GM23338 (cell line): Measurements from ENCODE around the gene C4A. TPM values are rescaled to one million over a fixed set of nuclear protein-coding genes. Genes with fewer than 3 reads are reported as not detected.
"Not testable (repeated sequence)": the region's sequence is repeated elsewhere in the genome, so short reads cannot be mapped to it uniquely, and the experiment has no call there.

Source experiments
- ATAC-seq: fragments of 200-7000 bp; cut with Tn5 transposase; 3 replicates; pipeline ENCODE4 v1.9.1; 2020
- DNase-seq: peaks from one replicate; pipeline ENCODE4 v3.0.0-alpha.2; 2015; ENCODE audit warnings: low spot score
- H2AFZ ChIP-seq: fragments of 200-600 bp; sonication (generic); 2 replicates; pipeline ENCODE4 v1.8.0; 2016; ENCODE audit warnings: antibody characterized with exemption, mild to moderate bottlenecking, moderate library complexity
- H3F3A ChIP-seq: fragments of 200-600 bp; sonication (generic); replicated peaks from 2 replicates; pipeline ENCODE4 v1.8.0; 2017; ENCODE audit warnings: antibody characterized with exemption, mixed run types, low read depth
- H3K27ac ChIP-seq: fragments of 200-600 bp; sonication (generic); 2 replicates; pipeline ENCODE4 v1.6.1; 2016; ENCODE audit warnings: low read depth
- H3K27me3 ChIP-seq: fragments of 200-600 bp; sonication (generic); 2 replicates; pipeline ENCODE4 v1.8.0; 2016; ENCODE audit warnings: mild to moderate bottlenecking, mixed run types, moderate library complexity; ENCODE audit not compliant: insufficient read depth
- H3K36me3 ChIP-seq: fragments of 200-600 bp; sonication (generic); 2 replicates; pipeline ENCODE4 v1.8.0; 2016; ENCODE audit warnings: mild to moderate bottlenecking; ENCODE audit not compliant: insufficient read depth
- H3K4me1 ChIP-seq: fragments of 200-600 bp; sonication (generic); 2 replicates; pipeline ENCODE4 v1.8.0; 2016; ENCODE audit warnings: mild to moderate bottlenecking, moderate library complexity; ENCODE audit not compliant: insufficient read depth
- H3K4me2 ChIP-seq: fragments of 200-600 bp; sonication (generic); 2 replicates; pipeline ENCODE4 v1.7.1; 2017; ENCODE audit warnings: mixed run types
- H3K4me3 ChIP-seq: fragments of 200-600 bp; sonication (generic); 2 replicates; pipeline ENCODE4 v1.6.1; 2016; ENCODE audit warnings: mixed run types
- H3K79me2 ChIP-seq: fragments of 200-600 bp; sonication (generic); replicated peaks from 2 replicates; pipeline ENCODE4 v1.8.0; 2017; ENCODE audit warnings: mild to moderate bottlenecking; ENCODE audit not compliant: insufficient read depth
- H3K9me2 ChIP-seq: fragments of 200-600 bp; sonication (generic); 2 replicates; pipeline ENCODE4 v1.8.0; 2017; ENCODE audit not compliant: insufficient read depth
- H4K20me1 ChIP-seq: fragments of 200-600 bp; sonication (generic); replicated peaks from 2 replicates; pipeline ENCODE4 v1.8.0; 2017; ENCODE audit warnings: mild to moderate bottlenecking; ENCODE audit not compliant: insufficient read depth
- H3K27ac Mint-ChIP-seq: 2 replicates; pipeline ENCODE4 v1.8.0; 2020; ENCODE audit warnings: inconsistent platforms, mild to moderate bottlenecking, moderate library complexity, mixed read lengths
- H3K27me3 Mint-ChIP-seq: 3 replicates; pipeline ENCODE4 v1.8.0; 2022; ENCODE audit warnings: low read depth, mild to moderate bottlenecking, moderate library complexity, mixed read lengths, inconsistent platforms; ENCODE audit not compliant: insufficient read depth, poor library complexity
- H3K36me3 Mint-ChIP-seq: 3 replicates; pipeline ENCODE4 v1.8.0; 2021; ENCODE audit warnings: low read depth, mild to moderate bottlenecking, inconsistent platforms, moderate library complexity, mixed read lengths
- H3K4me1 Mint-ChIP-seq: 3 replicates; pipeline ENCODE4 v1.8.0; 2020; ENCODE audit warnings: mild to moderate bottlenecking, inconsistent platforms, mixed read lengths
- H3K4me3 Mint-ChIP-seq: 3 replicates; pipeline ENCODE4 v1.8.0; 2021; ENCODE audit warnings: moderate library complexity, mild to moderate bottlenecking, inconsistent platforms, mixed read lengths
- H3K9me3 Mint-ChIP-seq: 3 replicates; pipeline ENCODE4 v1.8.0; 2020; ENCODE audit warnings: moderate library complexity, mild to moderate bottlenecking, inconsistent platforms, mixed read lengths
- polyA plus RNA-seq: library from polyadenylated mRNA; unstranded; fragments of >200 nt; fragmentation: Nextera tagmentation; extraction: Ambion mirVana; gene quantifications from 2 replicates; pipeline ENCODE4 v1.2.1, GENCODE V29; 2016
- total RNA-seq: library from RNA; depleted of rRNA; stranded (reverse); fragments of >200 nt; shearing (Covaris generic); gene quantifications from 2 replicates; pipeline ENCODE4 v1.2.3, GENCODE V29; 2014

The C4A gene
- total and polyA plus RNA-seq, 2 experiments from 2014 or later, result 0.48 to 0.97 TPM

DNA sequence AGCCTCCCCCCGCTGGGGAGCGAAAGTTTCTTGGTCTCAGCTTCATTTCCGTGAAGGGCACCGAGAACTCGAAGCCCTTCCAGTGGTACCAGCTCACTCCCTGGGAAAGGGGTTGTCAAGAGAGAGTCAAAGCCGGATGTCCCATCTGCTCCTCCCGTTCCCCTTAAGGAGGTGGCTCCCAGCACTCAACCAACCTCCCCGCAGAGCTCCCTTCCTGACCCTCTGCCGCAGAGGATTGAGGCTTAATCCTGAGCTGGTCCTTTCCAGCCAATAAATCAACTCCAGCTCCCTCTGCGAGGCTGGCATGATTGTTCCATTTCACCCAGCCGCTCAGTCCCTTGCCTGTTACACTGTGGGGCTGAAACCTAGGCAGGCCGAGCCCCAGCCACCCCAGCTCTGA lies 26.8 kb downstream of the C4A start:
- H3K27ac Mint-ChIP-seq, H3K9me3 Mint-ChIP-seq, H3K36me3 ChIP-seq, DNase-seq, H3K9me2 ChIP-seq, H4K20me1 ChIP-seq, H3K4me3 ChIP-seq, H3K27me3 Mint-ChIP-seq, H3K27me3 ChIP-seq, H3K4me3 Mint-ChIP-seq, H2AFZ ChIP-seq, H3K79me2 ChIP-seq, H3F3A ChIP-seq, H3K36me3 Mint-ChIP-seq, H3K27ac ChIP-seq, H3K4me2 ChIP-seq, ATAC-seq, H3K4me1 ChIP-seq, H3K4me1 Mint-ChIP-seq: not testable (repeated sequence)

DNA sequence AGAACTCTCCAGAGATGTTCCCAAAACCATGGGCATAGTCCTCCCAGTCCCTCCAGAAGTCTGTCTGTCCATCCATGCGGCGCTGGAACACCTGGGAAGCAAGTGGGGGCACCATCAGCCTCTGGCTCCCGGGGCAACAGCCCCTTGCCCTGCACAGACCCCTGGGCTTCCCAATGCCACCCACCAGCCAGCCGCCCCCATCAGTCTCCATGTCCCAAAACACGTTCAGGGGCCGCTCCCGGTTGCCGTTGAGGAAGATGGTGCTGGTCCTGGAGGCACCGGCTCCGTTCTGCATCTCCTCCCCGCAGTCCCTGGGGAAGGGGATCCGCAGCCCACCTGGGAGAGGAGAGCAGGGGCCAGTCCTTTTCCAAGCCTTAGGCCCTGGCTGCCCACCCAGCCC lies 27.7 kb downstream of the C4A start:
- not testable (repeated sequence) for H3K27ac Mint-ChIP-seq, H3K27me3 Mint-ChIP-seq, H3K4me2 ChIP-seq, H3K4me3 Mint-ChIP-seq, ATAC-seq, H3K36me3 ChIP-seq, H3K9me3 Mint-ChIP-seq, H4K20me1 ChIP-seq, H3K4me1 ChIP-seq, H3K4me1 Mint-ChIP-seq, H2AFZ ChIP-seq, H3K4me3 ChIP-seq, H3F3A ChIP-seq, H3K9me2 ChIP-seq, H3K27ac ChIP-seq, H3K36me3 Mint-ChIP-seq, H3K27me3 ChIP-seq, H3K79me2 ChIP-seq, DNase-seq

- not testable (repeated sequence) for H4K20me1 ChIP-seq, H3K36me3 Mint-ChIP-seq, H3K27ac Mint-ChIP-seq, H3K79me2 ChIP-seq, H3K9me3 Mint-ChIP-seq, H3K4me3 ChIP-seq, H3K27me3 Mint-ChIP-seq, H3F3A ChIP-seq, H3K4me2 ChIP-seq, H3K27ac ChIP-seq, DNase-seq, ATAC-seq, H3K4me1 ChIP-seq, H3K4me3 Mint-ChIP-seq, H3K27me3 ChIP-seq, H2AFZ ChIP-seq, H3K36me3 ChIP-seq, H3K4me1 Mint-ChIP-seq, H3K9me2 ChIP-seq
Observed at GRCh38 chr6:32010856-32011530, 29.1 kb downstream of the C4A start.

GRCh38 chr6:32012941-32013617 lies 31.2 kb downstream of the C4A start:
- not testable (repeated sequence) for H3K27me3 ChIP-seq, H3K4me1 ChIP-seq, ATAC-seq, H3K27ac ChIP-seq, H3F3A ChIP-seq, H3K9me3 Mint-ChIP-seq, DNase-seq, H3K36me3 Mint-ChIP-seq, H4K20me1 ChIP-seq, H3K27me3 Mint-ChIP-seq, H3K36me3 ChIP-seq, H3K4me3 Mint-ChIP-seq, H3K4me1 Mint-ChIP-seq, H3K9me2 ChIP-seq, H3K79me2 ChIP-seq, H2AFZ ChIP-seq, H3K27ac Mint-ChIP-seq, H3K4me2 ChIP-seq, H3K4me3 ChIP-seq

DNA sequence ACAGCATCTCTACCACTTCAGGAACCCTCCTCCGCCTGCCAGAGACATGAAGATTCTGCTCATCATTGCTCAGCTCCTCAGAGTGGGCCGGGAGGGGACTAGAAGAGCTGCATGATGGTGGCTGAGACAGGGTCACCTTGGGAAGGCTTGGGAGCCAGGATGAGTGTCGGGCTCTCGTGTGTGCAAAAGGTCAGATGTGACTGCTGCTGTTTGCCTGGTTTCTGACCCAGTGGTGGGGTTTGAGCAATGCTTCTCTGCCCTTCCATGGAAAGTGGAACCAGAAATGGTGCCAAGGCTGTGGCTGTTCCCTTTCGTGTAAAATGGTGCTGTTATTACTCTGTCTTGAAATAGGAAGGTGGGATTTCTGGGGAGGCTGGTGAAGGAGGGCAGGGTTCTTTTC lies 31.9 kb downstream of the C4A start:
- H3K9me2 ChIP-seq, ATAC-seq, H3K36me3 ChIP-seq, H3K4me1 ChIP-seq, H3K27ac Mint-ChIP-seq, H3K4me3 ChIP-seq, H3K9me3 Mint-ChIP-seq, H3K27ac ChIP-seq, H3K27me3 ChIP-seq, H3K27me3 Mint-ChIP-seq, H3K4me1 Mint-ChIP-seq, H3F3A ChIP-seq, DNase-seq, H2AFZ ChIP-seq, H3K4me3 Mint-ChIP-seq, H3K79me2 ChIP-seq, H3K4me2 ChIP-seq, H4K20me1 ChIP-seq, H3K36me3 Mint-ChIP-seq: not testable (repeated sequence)

DNA sequence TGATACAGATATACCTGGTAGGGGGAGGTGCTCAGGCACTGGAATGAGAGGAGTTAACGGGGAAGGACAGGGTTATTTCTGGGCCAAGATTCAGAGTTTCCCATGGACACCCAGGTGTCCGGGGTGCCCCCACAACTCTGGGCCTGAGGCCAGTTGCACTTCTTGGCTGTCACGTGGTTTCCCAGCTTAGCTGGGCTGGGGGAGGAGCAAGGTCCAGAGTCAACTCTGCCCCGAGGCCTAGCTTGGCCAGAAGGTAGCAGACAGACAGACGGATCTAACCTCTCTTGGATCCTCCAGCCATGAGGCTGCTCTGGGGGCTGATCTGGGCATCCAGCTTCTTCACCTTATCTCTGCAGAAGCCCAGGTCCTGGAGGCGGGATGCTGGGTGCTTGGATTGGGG lies 32.7 kb downstream of the C4A start, which contains the start of gene C4B:
Gene C4B (plus strand): TSS at position 249 of the 400 bp plus-strand sequence. CDS start 51 bp downstream, at position 300.
- ATAC-seq, H3F3A ChIP-seq, H3K27me3 Mint-ChIP-seq, H3K27me3 ChIP-seq, H3K9me2 ChIP-seq, H3K79me2 ChIP-seq, H3K27ac Mint-ChIP-seq, H3K4me1 ChIP-seq, H3K4me1 Mint-ChIP-seq, H4K20me1 ChIP-seq, H2AFZ ChIP-seq, H3K4me3 ChIP-seq, H3K9me3 Mint-ChIP-seq, H3K4me2 ChIP-seq, H3K4me3 Mint-ChIP-seq, H3K27ac ChIP-seq, DNase-seq, H3K36me3 Mint-ChIP-seq, H3K36me3 ChIP-seq: not testable (repeated sequence)
